Endothelial cell of umbilical vein (primary cell): ENCODE results near the gene PNKD. TPM values are rescaled to one million over a fixed set of nuclear protein-coding genes. Genes with fewer than 3 reads are reported as not detected.
A peak's percentile ranks its signal among the peaks of the same experiment; 100 is the strongest.

ENCODE experiments used
- BruUV-seq: library from RNA; stranded (reverse); fragments of 400-500 nt; replicated peaks from 2 replicates; lab custom pipeline; 2021; lab: Mats Ljungman, UMichigan
- CTCF ChIA-PET: fragments of 300-600, 350-600 bp; sonication (Branson Sonifier 250); formaldehyde crosslinking; loops from one replicate; lab custom pipeline; 2021; ENCODE audit warnings: antibody characterized with exemption, inconsistent platforms; lab: Charles Lee
- POLR2A ChIA-PET: fragments of 300-600, 350-600 bp; sonication (Branson Sonifier 250); formaldehyde crosslinking; loops from one replicate; lab custom pipeline; 2021; ENCODE audit warnings: antibody characterized with exemption, inconsistent platforms; lab: Charles Lee
- DNase-seq: peaks from one replicate; pipeline ENCODE4 v3.0.0-alpha.2; 2011; ENCODE audit warnings: low read depth, low spot score
- FAIRE-seq: peaks from 2 replicates; lab custom pipeline; 2011; peaks lifted over from hg19 to GRCh38; lab: Jason Lieb, UNC
- H2AFZ ChIP-seq: 2 replicates; pipeline ENCODE4 v1.6.0; 2012; ENCODE audit warnings: low read depth, low read length, control low read depth, inconsistent platforms
- H3K27ac ChIP-seq: 2 replicates; pipeline ENCODE4 v1.5.1; 2011; ENCODE audit warnings: low read depth, mild to moderate bottlenecking, control low read depth, low read length, moderate library complexity; ENCODE audit not compliant: insufficient read depth
- H3K27me3 ChIP-seq, 2 experiments: 2 replicates each; pipeline versions ENCODE4 v1.6.0 to v1.6.1; 2011; ENCODE audit warnings: low read length in 2 of 2, mixed read lengths in 1 of 2; ENCODE audit not compliant: control insufficient read depth in 2 of 2, insufficient read depth in 2 of 2
- H3K36me3 ChIP-seq, 2 experiments: 2 replicates in 1 of 2; 3 replicates in 1 of 2; pipeline ENCODE4 v1.5.1; 2011; ENCODE audit warnings: low read length in 2 of 2, mild to moderate bottlenecking in 1 of 2, moderate library complexity in 1 of 2; ENCODE audit not compliant: control insufficient read depth in 2 of 2, insufficient read depth in 2 of 2; ENCODE audit errors: extremely low read depth in 1 of 2
- H3K4me1 ChIP-seq: 3 replicates; pipeline ENCODE4 v1.5.1; 2011; ENCODE audit warnings: mild to moderate bottlenecking, low read length; ENCODE audit not compliant: control insufficient read depth, insufficient read depth; ENCODE audit errors: extremely low read depth
- H3K4me2 ChIP-seq: 2 replicates; pipeline ENCODE4 v1.6.1; 2011; ENCODE audit warnings: low read length, control low read depth, mixed read lengths; ENCODE audit not compliant: insufficient read depth
- H3K4me3 ChIP-seq, 3 experiments: fragments of 200-600 bp in 1 of 3; sonication (generic), shearing (Covaris generic) in 1 of 3; replicated peaks in 1 of 3; 2 replicates each; pipeline ENCODE4 v1.5.1; 2011 to 2016; ENCODE audit warnings: control low read depth in 3 of 3, low read length in 3 of 3, mild to moderate bottlenecking in 2 of 3, inconsistent platforms in 1 of 3, low read depth in 1 of 3, moderate library complexity in 1 of 3; ENCODE audit not compliant: insufficient read depth in 1 of 3
- H3K79me2 ChIP-seq: 2 replicates; pipeline ENCODE4 v1.6.0; 2012; ENCODE audit warnings: low read length, inconsistent platforms; ENCODE audit not compliant: control insufficient read depth, insufficient read depth
- H3K9ac ChIP-seq: replicated peaks from 2 replicates; pipeline ENCODE3; 2011; ENCODE audit warnings: low read length, control low read depth; ENCODE audit not compliant: insufficient read depth; ENCODE audit errors: extremely low read depth
- H3K9me1 ChIP-seq: replicated peaks from 3 replicates; pipeline ENCODE4 v1.6.0; 2011; ENCODE audit warnings: mild to moderate bottlenecking, low read length; ENCODE audit not compliant: control insufficient read depth, insufficient read depth; ENCODE audit errors: extremely low read depth
- H3K9me3 ChIP-seq: replicated peaks from 2 replicates; pipeline ENCODE4 v1.5.1; 2012; ENCODE audit warnings: low read length, inconsistent platforms; ENCODE audit not compliant: control insufficient read depth, insufficient read depth
- H4K20me1 ChIP-seq: replicated peaks from 2 replicates; pipeline ENCODE3; 2011; ENCODE audit warnings: mild to moderate bottlenecking, low read length; ENCODE audit not compliant: control insufficient read depth, insufficient read depth; ENCODE audit errors: extremely low read depth
- GATA2 ChIP-seq: IDR thresholded peaks from 2 replicates; pipeline ENCODE4 v1.7.0; 2011; ENCODE audit warnings: low read depth, mild to moderate bottlenecking, moderate library complexity, mixed read lengths, low read length; ENCODE audit not compliant: insufficient read length, insufficient read depth
- JUN ChIP-seq: IDR thresholded peaks from 2 replicates; pipeline ENCODE4 v1.6.1; 2011; ENCODE audit warnings: borderline replicate concordance, low read depth; ENCODE audit not compliant: insufficient read length, insufficient read depth
- POLR2A ChIP-seq: IDR thresholded peaks from 2 replicates; pipeline ENCODE4 v1.6.1; 2012; ENCODE audit warnings: low read depth, mild to moderate bottlenecking, control low read depth, low read length
- dilution Hi-C: fragments of 300-500 bp; cut with MboI; formaldehyde crosslinking; loops from one replicate; pipeline ENCODE4 v1.15.0; 2019; ENCODE audit warnings: low sequenced_read_pairs; ENCODE audit not compliant: extremely low pct_ligation_motif_present
- intact Hi-C: fragments of 100-400 bp; cut with micrococcal nuclease; formaldehyde crosslinking; loops from one replicate; pipeline ENCODE4 v1.10.0; 2022
- polyA plus RNA-seq, 4 experiments: library from polyadenylated mRNA; depleted of rRNA in 3 of 4; stranded (reverse) in 3 of 4; unstranded in 1 of 4; fragments of >200 nt; gene quantifications; 2 replicates each; pipeline versions ENCODE4 v1.2.1 to v1.2.3, GENCODE V29; 2011 to 2012; ENCODE audit warnings: missing spikeins in 1 of 4
- total RNA-seq: library from RNA; stranded (reverse); gene quantifications from 2 replicates; pipeline ENCODE4 v1.2.3, GENCODE V29; 2021
- TF ChIP-seq, protein P1 (sequence below): IDR thresholded peaks from 2 replicates; pipeline ENCODE4 v1.6.1; 2011; ENCODE audit not compliant: insufficient read depth, insufficient read length
- TF ChIP-seq, protein P2 (sequence below), 2 donors: IDR thresholded peaks; 1 replicate in 1 of 2; 2 replicates in 1 of 2; pipeline ENCODE4 v1.5.1; 2011; ENCODE audit warnings: low read length in 2 of 2, mild to moderate bottlenecking in 2 of 2, moderate library complexity in 2 of 2, control low read depth in 1 of 2, inconsistent platforms in 1 of 2, low read depth in 1 of 2; ENCODE audit not compliant: insufficient read depth in 1 of 2; ENCODE audit errors: extremely low read depth in 1 of 2

Gene PNKD
- total and polyA plus RNA-seq, 2 donors (not counting 3 experiments of a cell fraction or from before 2014, with no cell fraction given) = 56.1 to 88.3 TPM

DNA sequence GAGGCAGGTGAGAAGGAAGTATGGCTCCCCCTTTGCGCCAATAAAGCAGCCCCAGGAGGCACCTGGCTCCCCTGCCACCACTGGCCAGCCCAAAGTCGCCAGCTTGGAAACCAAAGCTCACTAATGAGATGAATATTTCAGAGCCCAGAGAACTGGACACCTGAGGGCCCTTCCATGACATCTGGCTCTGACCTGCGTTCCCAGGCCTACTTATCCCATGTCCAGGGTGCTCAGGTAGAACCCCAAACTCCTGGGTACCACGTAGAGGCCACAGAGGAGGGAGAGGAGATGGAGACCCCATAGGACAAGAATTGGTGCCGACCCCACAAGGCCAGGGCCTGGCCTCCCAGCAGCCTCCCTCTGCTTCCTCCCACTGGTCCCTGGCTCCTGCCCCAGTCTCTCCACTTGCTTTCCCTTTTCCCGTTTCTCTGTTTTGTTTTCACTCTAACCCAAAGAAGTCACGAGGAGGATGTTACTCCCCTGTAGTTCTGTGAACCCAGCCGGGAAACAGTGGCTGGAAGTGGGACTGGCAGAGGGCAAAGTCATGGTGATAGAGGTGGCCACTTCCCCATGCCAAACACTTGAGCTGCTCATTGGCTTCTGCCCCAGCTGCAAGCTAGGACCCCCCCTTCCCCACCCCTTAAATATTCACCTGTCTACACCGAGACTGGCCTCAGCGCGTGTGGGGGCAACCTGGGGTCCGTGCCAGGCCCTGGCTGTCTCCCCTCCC is 21.2 kb downstream of the PNKD start:
- H2AFZ ChIP-seq = peak overlapping the region; percentile 59
- peak overlapping the region; percentile 69 to 79 (median 74) for H3K4me3 ChIP-seq
- DNase-seq (peak; percentile 54), FAIRE-seq (no peak)
- H3K9me1 ChIP-seq = no peaks in the 10 kb centered on the region
- H3K36me3 ChIP-seq = no peaks in the 10 kb centered on the region
- no peaks in the 10 kb centered on the region for H3K27me3 ChIP-seq
- peaks cover 70% of the 10 kb centered on the region for H3K4me1 ChIP-seq
- peak overlapping the region; percentile 63 for H3K27ac ChIP-seq
- dilution Hi-C loops = no loop called here
- peaks cover 43% of the 10 kb centered on the region for H3K79me2 ChIP-seq
- peak overlapping the region; percentile 77 for H3K9ac ChIP-seq
- CTCF ChIA-PET = interaction anchor here (0.8 to 3.5 kb wide), 6 partner anchors 10 to 105 kb away, joined by 3 to 51 read pairs (median 10); partner anchors contain the start of genes AAMP, CATIP and PNKD
- no peaks in the 10 kb centered on the region for H3K9me3 ChIP-seq
- TF ChIP-seq, protein P1, sequence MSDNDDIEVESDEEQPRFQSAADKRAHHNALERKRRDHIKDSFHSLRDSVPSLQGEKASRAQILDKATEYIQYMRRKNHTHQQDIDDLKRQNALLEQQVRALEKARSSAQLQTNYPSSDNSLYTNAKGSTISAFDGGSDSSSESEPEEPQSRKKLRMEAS = no peak
- TF ChIP-seq JUN = no peak
- no peak for TF ChIP-seq GATA2
- TF ChIP-seq POLR2A = no peak
- TF ChIP-seq, protein P2, sequence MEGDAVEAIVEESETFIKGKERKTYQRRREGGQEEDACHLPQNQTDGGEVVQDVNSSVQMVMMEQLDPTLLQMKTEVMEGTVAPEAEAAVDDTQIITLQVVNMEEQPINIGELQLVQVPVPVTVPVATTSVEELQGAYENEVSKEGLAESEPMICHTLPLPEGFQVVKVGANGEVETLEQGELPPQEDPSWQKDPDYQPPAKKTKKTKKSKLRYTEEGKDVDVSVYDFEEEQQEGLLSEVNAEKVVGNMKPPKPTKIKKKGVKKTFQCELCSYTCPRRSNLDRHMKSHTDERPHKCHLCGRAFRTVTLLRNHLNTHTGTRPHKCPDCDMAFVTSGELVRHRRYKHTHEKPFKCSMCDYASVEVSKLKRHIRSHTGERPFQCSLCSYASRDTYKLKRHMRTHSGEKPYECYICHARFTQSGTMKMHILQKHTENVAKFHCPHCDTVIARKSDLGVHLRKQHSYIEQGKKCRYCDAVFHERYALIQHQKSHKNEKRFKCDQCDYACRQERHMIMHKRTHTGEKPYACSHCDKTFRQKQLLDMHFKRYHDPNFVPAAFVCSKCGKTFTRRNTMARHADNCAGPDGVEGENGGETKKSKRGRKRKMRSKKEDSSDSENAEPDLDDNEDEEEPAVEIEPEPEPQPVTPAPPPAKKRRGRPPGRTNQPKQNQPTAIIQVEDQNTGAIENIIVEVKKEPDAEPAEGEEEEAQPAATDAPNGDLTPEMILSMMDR (IDR thresholded peaks at IDR 0.05; ENCODE audit: extremely low read depth in 1 of 2, insufficient read depth in 1 of 2, low read depth in 1 of 2, low read length in 2 of 2) = no peak
- no peaks in the 10 kb centered on the region for H4K20me1 ChIP-seq
- intact Hi-C loops = loop anchor here (1.0 to 2.0 kb wide), 3 partner anchors 19 to 105 kb away; partner anchors contain the start of gene CATIP
- BruUV-seq = no TSS peak
- H3K4me2 ChIP-seq = peak overlapping the region; percentile 84
- POLR2A ChIA-PET = interaction anchor here (0.8 kb wide), 1 partner anchor 9 kb away, joined by 4 read pairs; no protein-coding TSS in a partner anchor
